Stimulated activated CD8-positive, alpha-beta memory T cell treated with anti-CD3 and anti-CD28 coated beads, Interleukin-4, amount 100 ng/mL, for 4 hours (primary cell): ENCODE data around the gene MEF2C.

Experiments used
- DNase-seq, 2 donors: peaks; one replicate each; pipeline ENCODE4 v3.0.0-alpha.2; 2020; ENCODE audit warnings: low read depth in 2 of 2, low spot score in 1 of 2

Gene MEF2C

DNA sequence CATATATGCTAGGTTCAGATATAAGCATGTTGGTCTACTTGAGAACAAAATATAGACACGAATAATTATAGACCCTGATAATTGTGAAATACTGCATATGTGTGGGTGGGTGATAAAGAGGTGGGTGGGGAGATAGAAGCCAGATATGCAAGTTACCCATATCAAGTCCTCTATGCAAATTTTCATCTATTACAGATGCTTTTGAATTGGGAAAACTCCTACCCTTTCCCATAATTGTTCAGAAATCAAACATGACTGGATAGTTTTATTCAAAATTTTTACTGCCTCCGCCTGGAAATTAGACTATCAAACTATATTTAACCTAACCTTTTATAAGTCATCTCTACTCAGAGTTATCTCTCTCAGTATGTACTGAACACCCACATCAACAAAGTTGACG lies 157.5 kb downstream of the MEF2C start:
- no peak for DNase-seq

DNA sequence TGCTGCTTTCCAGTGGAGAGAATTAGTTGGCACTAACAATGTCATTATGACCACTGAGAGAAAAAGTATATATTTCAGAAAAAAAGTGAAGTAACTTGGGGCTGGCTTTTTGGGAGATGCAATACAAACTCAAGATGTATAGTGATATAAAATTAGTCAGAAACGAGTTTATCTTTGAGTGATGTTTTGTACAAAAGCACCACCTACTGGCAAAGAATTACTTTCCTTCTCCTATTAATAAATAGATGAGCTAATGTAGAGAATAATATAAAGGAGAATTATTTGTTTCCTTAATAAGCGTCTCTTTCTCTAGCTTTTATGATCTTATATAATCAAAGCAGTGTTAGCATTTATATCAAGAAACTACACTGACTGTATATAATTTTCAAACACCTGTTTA lies 158.8 kb downstream of the MEF2C start:
- no peak for DNase-seq

DNA sequence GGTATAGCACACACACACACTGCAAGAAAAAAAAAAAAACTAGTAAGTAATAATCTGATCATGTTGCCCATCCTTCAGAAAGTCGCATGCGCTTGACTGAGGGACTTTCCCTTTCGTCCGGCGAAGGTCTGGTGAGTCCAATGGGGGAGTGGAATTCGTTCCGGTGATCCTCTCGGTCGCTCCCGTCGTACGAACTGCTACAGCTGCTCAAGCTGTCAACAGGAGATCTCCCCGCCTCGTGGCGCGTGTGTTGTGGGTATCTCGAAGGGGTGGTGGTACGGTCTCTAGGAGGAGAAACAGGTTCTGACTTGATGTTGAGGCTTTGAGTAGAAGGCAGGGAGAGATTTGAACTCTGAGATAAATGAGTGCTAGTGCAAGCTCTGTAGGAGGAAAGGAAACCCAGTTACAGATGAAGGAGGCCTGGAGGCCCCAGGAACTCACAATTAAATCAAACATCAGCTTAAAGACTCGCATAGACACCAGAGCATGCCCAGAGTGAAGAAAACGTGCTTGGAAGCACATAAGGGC lies 160.4 kb downstream of the MEF2C start:
- no peak for DNase-seq

- DNase-seq = no peak
Measured at GRCh38 chr5:88719434-88719833, 163.6 kb downstream of the MEF2C start.

DNA sequence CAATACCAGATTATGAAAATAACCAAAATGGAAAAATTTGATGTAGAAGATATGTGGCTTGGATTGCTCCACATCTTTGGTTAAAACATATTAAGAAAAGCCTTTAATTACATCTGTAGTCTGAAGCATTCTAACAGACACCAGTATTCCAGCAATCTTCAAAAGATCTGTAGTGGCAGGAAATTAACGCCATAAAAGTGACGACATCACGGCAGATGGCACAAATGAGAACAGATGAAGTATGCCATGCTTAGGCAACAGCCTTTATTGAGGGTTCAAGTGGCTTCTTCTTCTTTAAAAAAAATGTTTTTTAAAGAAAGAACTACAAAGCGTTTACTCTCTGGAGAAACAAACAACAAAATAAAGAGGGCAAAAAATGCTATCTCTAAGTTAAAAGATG lies 164.2 kb downstream of the MEF2C start:
- no peak for DNase-seq

DNA sequence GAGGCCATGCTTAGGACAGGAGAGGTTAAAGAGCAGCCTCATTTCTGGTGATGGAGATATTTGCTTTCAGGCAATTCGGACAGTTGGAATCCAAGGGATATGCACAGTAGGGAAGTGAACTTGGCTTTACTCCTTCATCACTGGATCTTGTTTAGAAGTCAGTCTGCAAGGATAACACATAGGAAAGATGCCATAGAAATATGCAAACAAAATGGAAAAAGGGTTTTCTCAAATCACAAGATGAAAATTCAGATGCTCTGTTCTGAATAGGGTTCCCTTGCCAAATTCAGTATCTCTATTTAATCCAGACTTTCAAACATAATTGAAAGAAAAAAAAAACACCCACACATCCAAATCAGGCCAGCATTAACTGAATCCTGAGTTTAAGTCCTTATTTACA lies 166.9 kb downstream of the MEF2C start:
- no peak for DNase-seq

DNA sequence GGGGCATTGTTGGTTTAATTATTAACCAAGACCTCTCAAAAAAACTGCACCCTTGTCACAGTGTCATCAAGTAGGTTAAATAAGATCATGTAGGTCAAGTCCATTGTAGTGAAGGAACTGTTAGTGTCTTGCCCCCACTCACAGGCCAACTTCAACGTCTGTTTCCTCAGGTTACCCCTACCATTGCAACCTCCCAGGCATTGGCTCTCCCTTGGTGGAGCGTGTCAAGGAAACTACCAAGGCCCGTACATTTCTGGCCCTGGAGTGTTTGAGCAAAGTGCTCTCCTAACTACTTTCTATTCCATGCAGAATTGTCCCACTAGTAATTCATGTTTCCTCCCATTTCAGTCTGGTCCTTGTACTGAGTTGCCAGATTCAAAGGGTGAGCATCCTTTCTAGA lies 167.5 kb downstream of the MEF2C start:
- no peak for DNase-seq

- no peak for DNase-seq
Measured at GRCh38 chr5:88713818-88714217, 169.2 kb downstream of the MEF2C start.

- no peak for DNase-seq
Measured at GRCh38 chr5:88708682-88709398, 174.1 kb downstream of the MEF2C start.

DNA sequence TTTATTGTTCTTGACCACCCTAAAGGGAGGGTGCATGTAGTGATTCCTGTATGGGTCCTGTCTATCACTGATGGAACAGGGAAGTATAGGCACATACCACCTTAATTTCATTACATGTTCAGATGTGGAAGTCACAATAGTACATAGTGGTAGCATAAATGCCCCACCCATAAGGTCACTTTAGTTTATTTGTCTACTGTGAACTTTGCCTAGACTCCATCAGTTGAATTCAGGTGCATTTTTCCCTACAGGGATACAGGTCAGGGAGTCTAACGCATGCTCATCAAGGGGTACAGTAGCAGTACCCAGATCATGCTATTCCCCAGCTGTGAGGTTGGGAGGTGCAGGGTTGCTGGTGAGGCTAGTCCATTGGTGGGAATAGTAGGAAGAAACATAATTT lies 175.0 kb downstream of the MEF2C start:
- no peak for DNase-seq

- DNase-seq = no peak
Measured at GRCh38 chr5:88707216-88707965, 175.6 kb downstream of the MEF2C start.

GRCh38 chr5:88702332-88702731 lies 180.7 kb downstream of the MEF2C start:
- no peak for DNase-seq

GRCh38 chr5:88700121-88700520 lies 182.9 kb downstream of the MEF2C start:
- DNase-seq = no peak

GRCh38 chr5:88698290-88698689 lies 184.7 kb downstream of the MEF2C start:
- no peak for DNase-seq

- DNase-seq = no peak
Measured at GRCh38 chr5:88696466-88696865, 186.5 kb downstream of the MEF2C start.

GRCh38 chr5:88695931-88696330 lies 187.1 kb downstream of the MEF2C start:
- DNase-seq = no peak

GRCh38 chr5:88695232-88695631 lies 187.8 kb downstream of the MEF2C start:
- DNase-seq = no peak

DNA sequence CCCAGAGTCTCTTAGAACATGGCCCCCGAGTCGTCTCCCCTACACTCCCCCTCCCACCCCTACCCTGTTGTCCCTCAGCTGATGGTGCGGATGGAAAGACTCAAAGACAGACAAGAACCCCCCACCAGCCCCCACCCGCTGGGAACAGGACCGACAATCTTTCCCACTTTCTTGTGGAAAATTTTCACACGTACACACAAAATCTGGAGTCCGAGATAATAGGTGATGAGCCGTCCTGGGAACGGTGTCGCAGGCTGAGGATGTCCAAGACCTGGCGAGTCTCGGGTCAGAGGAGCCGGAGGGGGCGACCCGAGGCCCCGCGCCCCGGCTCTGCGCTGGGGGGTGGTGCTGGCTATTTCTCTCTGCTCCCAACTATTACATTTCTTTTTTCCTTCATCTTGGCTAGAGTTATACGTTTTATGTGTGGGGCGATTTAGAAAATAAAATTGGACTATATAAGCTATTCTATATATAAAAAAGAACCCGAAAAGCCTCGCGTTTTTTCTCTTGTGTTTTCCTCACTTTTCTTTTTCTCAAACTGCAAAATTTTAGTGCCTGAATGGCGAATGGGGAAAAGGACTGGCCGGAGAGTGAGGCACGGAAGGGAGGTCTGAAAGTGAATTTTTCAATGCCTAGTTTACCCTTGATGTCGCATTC lies 188.8 kb downstream of the MEF2C start:
- DNase-seq = no peak

DNA sequence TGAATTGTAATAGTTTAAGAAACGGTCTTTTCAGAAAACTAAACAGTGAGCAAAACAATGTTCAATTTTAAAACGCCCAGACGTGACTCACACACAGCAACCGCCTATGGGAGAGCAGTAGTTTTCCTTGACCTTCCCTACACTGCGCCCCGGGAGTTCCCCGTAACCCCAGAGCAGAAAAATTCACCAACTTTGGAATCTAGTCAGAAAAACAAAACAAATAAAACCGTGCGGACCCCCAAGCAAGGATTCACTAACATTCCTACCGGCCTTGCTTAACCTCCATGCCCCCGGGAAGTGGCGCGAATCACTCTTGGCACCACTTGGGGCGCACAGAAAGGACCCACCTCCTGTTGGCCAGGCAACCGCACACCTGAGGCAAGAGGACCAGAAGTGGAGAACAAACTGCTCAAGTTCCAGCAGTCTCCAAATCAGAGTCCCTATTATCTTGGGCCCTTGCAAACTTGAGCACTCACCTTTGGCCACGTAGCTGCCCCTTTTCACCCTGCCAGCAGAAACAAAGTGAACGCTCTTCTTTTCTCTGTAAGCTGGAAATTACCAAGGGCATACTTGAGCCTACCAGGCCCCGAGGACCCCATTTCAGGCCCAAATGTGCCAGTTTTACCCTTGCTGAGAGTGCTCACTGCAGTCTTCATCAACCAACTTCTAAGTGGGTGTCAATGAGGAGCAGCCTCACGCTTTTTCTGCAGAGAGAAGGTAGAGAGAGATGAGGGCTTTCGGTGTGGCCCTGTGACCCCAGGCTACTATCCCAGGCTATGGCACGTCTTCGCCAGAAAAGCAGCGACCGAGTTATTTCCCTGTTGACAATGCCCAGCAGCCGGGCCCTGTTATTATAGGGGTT lies 189.7 kb downstream of the MEF2C start:
- no peak for DNase-seq

- DNase-seq = no peak
Measured at GRCh38 chr5:88691945-88692868, 190.8 kb downstream of the MEF2C start.
